Epithelial cell of esophagus (primary cell): ENCODE results near the gene ALDH7A1.

Experiments used
- DNase-seq: peaks from one replicate; pipeline ENCODE4 v3.0.0; 2010; ENCODE audit warnings: low read depth
- H3K4me3 ChIP-seq: 2 replicates; pipeline ENCODE4 v1.5.1; 2011; ENCODE audit warnings: mild to moderate bottlenecking, low read length, control low read depth
- CTCF ChIP-seq: IDR thresholded peaks from 2 replicates; pipeline ENCODE4 v1.5.1; 2011; ENCODE audit warnings: low read depth, mild to moderate bottlenecking, low read length, control low read depth, inconsistent platforms; ENCODE audit not compliant: insufficient read depth; ENCODE audit errors: missing control alignments

The ALDH7A1 gene

GRCh38 chr5:126552614-126553013 lies 42.4 kb downstream of the ALDH7A1 start:
- TF ChIP-seq CTCF: no peak
- no peak overlapping the region for H3K4me3 ChIP-seq
- DNase-seq: no peak

DNA sequence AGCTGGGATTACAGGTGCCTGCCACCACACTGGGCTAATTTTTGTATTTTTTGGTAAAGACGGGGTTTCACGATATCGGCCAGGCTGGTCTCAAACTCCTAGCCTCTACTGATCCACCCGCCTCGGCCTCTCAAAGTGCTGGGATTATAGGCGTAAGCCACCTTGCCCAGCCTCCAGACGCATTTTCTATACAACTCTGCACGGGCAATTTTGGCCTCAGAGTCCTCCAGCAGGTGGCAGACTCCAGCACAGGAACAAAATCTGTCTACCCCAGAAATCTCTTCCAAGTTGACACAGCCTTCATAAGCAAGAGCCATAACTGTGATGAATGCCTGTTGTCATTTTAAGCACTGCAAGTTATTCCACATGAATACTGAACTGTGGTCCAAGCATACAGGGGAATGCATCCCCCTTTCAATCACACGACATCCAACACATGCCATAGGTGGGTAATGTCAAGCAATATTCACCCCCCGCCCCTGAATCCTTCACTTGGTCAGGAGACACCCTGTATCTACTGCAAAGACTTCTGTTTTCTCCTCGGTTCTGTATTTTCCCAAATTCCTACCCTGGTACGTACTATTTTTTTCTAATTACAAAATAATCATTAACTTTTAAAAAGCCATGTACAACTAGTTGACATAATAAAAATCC lies 50.8 kb downstream of the ALDH7A1 start:
- TF ChIP-seq CTCF: peak; percentile 66
- peak; percentile 58 for DNase-seq
- no peak overlapping the region for H3K4me3 ChIP-seq

- H3K4me3 ChIP-seq: no peak overlapping the region
- no peak for DNase-seq
- no peak for TF ChIP-seq CTCF
Observed at GRCh38 chr5:126543660-126544059, 51.4 kb downstream of the ALDH7A1 start.

DNA sequence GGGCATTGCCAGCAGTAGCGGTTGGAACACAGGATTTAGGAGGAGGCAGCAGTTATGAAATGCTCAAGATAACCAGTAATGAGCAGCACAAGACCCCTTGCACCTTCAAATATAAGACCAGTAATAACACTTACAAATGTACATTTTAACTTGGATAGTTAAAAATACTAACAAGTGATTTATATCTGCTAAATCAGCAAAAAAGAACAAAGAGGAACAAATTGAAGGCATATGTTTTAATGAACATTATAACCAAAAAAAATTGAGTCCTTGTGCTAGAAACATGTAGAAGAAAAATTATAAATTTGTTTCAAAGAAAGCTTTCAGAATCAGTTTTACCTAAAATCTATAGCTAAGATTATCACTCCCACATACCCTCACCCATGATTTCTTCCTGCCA lies 52.0 kb downstream of the ALDH7A1 start:
- DNase-seq: no peak
- no peak overlapping the region for H3K4me3 ChIP-seq
- no peak for TF ChIP-seq CTCF

DNA sequence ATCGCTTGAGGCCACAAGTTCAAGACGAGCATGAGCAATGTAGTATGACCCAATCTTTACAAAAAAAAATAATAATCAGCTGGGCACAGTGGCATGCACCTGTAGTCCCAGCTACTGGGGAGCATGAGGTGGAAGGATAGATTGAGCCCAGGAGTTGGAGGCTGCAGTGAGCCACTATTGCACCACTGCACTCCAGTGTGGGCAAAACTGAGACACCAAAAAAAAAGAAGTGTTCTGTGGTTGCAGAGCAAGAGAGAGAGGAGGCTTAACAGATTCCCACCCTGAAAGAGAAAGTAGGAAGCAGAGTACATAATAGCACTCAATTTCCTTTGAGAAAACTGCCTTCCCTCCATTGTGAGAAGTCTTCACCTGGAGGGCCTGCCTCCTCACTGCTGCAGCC lies 52.6 kb downstream of the ALDH7A1 start:
- TF ChIP-seq CTCF: no peak
- no peak for DNase-seq
- no peak overlapping the region for H3K4me3 ChIP-seq

DNA sequence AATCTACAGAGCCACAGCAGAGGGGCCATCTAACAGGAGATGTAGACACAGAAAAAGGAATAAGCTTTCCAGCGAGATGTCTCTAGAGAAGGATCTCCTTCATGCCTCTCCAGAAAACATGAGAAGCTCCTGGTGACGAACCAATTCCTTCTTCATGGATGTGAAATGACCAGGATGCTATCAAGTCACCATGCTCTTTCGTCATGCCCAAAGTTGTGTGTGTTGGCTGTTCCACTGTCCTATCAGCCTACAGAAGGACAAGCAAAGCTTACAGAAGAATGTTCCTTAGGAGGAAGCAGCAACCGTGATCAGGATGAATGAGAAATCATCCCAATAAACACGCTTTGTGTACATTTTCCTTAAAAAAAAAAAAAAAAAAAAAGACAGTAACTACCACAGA lies 54.4 kb downstream of the ALDH7A1 start:
- no peak overlapping the region for H3K4me3 ChIP-seq
- no peak for TF ChIP-seq CTCF
- DNase-seq: no peak

DNA sequence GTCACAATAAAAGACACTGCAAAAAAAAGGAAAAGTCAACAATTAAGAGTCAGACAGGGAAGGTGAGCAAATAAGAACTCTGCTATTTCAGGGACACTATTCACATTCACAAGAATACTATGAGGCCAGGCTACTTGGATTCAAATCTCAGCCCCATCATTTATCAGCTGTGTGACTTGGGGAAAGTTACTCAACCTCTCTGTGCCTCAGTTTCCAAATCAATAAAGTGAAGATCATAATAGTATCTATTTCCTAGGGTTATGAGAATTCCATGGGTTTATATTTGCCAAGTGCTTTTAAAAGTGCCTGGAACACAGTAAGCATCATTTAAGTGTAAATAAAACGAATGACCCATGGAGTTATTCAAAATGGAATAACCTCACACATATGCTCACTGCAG lies 56.4 kb downstream of the ALDH7A1 start:
- DNase-seq: no peak
- no peak for TF ChIP-seq CTCF
- H3K4me3 ChIP-seq: no peak overlapping the region
